ENCODE results near the gene CDC25C.

The CDC25C gene

DNA sequence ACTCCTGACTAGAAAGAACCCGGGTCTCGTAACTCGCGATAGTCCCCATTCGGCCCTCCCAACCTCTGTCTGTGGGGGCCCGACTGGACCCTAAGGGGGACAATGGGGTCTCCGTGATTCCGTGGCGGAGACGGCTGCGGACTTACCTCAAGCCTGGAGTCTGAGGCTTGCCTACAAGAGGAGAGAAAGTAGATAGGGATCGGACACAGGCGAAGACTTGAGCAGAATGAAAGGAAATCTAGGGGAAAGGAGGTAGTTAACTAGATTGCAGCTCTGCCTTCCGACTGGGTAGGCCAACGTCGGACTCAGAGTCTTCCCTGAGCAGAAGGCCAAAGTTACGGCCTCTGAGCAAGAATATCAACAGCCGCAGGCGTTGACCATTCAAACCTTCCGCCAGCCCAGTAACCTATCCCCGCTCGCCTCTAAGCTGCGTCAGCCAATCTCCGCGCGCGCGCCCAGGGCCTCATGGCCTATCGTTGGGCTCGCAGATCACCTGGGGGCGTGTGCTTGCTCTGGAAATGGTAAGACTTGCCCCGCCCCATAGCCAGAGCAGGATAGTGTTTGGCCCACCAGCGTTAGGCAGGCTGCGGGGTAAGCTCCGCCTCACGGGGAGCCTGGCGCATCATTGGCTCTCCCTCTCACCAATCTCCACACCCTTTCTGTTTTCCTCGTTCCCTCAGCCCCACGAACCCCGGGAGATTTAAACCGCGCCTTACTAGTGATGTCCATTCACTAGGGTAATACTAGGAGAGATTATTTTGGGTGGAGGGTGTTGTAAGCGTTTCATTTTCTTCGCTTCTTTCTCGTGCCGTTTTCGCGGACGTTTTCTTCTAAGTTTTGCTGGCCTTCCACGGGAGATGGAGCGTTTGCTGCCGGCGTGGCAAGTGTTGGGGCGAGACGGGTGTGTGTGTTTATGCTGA, at the start of gene CDC25C:
Gene CDC25C, minus strand, starts transcription at position 356 of the 920 bp plus-strand sequence. CDS start 624 bp downstream, outside the sequence.
- peak; percentile 99 for DNase-seq (ENCODE audit: low spot score)

DNA sequence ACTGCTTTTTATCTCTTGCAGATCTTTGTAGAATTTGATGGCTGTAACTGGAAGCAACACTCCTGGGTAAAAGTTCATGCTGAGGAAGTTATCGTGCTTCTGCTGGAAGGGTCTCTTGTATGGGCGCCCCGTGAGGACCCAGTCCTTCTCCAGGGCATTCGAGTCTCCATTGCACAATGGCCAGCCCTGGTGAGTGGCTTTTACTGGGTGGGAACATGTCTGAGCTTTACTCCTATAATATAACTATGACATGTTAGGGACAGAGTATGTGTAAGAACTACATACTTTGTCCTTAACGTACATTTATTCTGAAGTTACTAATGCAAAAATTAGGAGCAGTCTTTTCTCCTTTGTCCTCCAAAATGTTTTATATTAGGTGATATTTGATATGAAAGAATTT, 41.0 kb upstream of the CDC25C start:
- DNase-seq (ENCODE audit: low spot score), result no peak

- no peak for DNase-seq (ENCODE audit: low spot score)
Observed at GRCh38 chr5:138372225-138372624, 40.6 kb upstream of the CDC25C start.

DNA sequence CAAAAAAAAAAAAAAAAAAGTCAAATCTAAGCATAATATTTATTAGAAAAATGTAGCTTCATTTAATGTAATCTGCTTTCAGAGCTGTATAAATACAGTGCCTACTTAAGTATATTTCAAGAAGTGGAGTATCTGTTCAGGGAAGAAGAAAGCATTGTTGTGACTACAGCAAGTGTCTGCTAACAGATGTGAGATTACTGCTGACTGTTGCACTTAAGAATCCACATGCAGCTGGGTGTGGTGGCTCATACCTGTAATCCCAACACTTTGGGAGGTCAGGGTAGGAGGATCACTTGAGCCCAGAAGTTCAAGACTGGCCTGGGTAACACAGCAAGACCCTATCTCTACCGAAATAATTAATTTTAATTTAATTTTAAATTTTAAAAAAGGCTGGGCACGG, 39.9 kb upstream of the CDC25C start:
- no peak for DNase-seq (ENCODE audit: low spot score)

DNA sequence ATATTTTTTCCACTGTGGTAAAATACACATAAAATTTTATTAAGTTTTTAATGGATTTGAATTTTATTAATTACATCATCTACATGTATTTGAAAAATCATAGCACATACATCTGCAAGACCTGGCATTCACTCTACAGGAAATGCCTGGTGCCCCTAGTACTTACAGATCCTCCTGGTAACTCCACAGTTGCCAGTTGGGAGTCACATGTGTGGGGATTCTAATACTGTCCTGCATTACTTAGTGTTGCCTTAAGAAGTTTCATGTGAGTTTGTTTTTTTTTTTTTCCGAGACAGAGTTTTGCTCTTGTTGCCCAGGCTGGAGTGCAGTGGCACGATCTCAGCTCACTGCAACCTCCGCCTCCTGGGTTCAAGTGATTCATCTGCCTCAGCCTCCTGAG, 38.9 kb upstream of the CDC25C start:
- no peak for DNase-seq (ENCODE audit: low spot score)

GRCh38 chr5:138369706-138370105, 38.1 kb upstream of the CDC25C start:
- DNase-seq (ENCODE audit: low spot score), result no peak

DNA sequence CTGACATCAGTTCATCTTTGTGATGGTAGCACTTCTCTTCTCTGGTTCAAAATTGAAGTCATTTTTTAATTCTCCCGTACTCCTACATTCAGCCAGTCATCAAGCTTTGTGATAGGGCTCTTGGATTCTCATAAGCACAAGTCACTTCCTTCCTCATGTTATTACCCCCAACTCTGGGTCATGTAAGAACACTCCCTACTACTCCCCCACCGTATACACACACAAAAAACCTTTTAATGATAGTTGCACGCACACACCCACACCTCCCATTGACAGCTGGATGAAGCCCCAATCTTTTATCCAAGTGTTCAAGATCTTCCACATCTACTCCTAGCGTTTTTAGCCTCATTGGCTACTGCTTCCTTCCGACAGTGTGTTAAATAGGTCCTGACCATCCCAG, 37.7 kb upstream of the CDC25C start:
- no peak for DNase-seq (ENCODE audit: low spot score)

GRCh38 chr5:138366632-138367382, 35.2 kb upstream of the CDC25C start:
- DNase-seq (ENCODE audit: low spot score), result no peak

DNA sequence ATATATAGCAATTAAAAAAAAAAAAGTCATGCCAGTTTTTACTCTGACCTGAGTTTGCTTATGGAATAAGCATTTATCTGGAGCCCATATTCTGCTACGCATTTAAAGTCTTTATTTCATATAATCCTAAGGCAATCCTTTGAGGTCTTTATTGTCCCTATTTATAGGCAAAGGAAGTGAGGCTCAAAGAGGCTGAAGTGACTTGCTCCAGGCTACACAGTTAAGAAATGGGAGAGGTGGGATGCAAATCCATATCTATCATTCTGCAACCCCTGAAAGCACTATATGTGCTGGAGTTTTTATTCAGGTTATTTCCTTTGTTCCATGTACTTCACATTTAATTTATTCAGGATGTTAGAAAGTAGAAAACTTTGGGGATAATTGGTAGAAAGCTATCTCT, 33.0 kb upstream of the CDC25C start:
- DNase-seq (ENCODE audit: low spot score), result no peak

GRCh38 chr5:138360941-138361452, 29.4 kb upstream of the CDC25C start:
- no peak for DNase-seq (ENCODE audit: low spot score)

DNA sequence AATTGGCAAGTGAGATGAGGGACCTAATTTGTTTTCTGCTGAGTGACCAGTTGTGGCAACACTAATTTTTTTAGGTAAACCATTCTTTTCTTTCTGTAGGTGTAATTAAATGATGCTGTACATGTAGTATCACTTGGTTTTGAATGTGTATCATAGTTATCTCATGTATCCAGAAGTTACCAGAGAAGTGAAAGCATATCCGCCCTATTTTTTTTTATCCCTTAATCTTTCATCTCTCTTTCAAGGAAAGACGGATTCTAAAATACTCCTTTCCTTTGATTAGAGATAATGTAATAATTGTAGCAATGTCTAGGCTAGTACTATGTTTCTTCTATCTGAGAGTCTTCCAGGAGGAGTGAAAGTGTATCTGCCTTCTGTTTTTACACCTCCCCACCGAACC, 28.0 kb upstream of the CDC25C start:
- DNase-seq (ENCODE audit: low spot score), result no peak

DNA sequence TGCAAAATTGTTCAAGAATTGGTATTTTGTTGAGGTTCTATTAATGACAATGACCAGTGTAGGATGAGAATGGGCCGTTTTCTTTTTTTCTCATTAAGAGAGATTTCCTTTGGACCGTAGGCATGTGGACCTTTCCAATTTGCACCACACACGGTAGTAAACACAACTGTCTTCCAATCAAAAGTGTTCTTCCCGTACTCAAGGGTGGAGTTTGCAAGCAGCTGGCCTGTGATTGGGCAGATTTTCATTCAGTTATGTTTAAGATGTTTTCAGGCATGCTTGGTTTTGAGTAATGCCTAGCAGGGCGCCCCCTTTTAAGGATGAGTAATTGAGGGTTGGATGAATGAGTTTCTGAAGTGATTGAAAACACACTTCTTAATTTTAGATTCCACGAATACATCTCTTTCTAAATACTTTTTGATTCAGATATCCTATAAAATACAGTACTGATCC, 23.3 kb upstream of the CDC25C start:
- peak; percentile 90 for DNase-seq (ENCODE audit: low spot score)

DNA sequence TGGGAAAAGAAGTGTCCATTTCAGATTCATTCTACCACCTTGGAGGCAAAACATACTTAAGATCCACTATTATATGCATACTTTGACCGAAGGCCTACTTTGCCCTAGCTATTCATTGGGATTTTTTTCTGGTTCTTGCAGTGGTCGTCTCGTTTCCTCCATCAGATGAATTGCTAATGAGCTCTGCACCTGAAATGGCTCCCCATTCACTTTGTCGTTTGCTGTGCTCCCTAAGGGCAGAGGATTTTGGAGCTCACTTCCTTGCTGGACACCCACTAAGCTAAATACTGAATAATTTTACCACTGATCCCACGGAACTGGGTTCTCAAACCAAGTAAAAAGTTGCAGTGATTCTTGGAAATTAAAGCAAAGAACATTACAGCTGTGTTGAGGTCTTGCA, 22.8 kb upstream of the CDC25C start:
- DNase-seq (ENCODE audit: low spot score), result peak; percentile 26

DNA sequence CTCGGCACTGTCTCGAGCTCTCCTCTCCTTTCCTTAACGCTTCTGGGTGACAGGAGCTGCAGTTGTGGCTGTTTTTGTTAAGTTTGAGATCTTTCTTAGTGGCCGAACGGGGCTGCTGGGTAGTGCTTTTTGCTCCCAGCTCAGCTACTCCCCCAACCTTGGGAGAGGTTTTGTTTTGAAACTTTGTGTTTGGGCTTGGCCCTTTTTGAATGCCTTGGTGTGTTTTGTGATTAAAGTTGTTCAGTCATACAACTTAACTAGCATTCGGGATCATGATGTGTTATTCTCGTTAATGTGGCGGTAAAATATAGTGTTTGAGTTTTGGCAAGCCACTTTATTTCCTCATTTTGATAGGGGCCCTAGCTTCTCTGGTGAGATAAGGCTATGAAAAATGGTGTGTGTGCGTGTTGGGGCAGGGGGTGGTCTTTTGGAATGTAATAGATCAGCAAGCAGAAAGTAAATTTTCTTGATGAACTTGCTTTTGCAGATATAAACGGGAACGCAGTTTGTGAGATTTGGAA, 22.0 kb upstream of the CDC25C start:
- peak; percentile 81 for DNase-seq (ENCODE audit: low spot score)

GRCh38 chr5:138352722-138353559, 21.3 kb upstream of the CDC25C start:
- peak; percentile 72 for DNase-seq (ENCODE audit: low spot score)

DNA sequence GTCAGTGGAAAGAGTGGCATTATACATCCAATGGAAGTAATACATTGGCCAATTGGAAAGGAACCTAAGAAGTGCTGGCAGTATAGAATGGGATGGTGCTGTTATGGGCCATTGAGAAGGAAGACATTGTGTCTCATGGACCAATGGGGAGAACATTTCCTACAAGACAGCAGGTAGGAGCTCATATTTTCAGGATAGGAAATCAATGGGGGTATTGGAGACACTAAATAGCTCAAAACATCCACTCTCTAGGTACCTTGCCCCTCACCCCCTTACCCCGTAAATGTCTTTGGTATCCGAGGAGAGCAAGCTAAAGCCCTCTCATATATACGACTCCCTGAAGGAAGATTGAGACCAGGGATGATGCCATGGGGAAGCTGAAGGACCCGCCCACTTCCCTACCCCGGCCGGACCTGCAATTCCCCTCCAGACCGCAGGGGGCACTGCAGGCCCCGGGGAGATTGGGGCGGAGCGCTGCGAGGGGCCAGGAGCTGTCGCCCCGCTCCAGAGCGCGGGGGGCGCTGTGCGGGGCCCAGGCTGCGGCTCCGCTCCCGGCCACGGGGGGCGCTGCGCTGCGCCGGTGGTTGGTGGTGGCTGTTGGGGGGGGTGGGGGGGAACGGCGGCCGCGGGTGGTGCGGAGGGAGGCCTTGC, 20.6 kb upstream of the CDC25C start, which contains the start of gene KDM3B:
Gene KDM3B, plus strand, starts transcription at position 615 of the 651 bp plus-strand sequence. CDS start 111 bp downstream, outside the sequence.
- peak; percentile 92 for DNase-seq (ENCODE audit: low spot score)

DNA sequence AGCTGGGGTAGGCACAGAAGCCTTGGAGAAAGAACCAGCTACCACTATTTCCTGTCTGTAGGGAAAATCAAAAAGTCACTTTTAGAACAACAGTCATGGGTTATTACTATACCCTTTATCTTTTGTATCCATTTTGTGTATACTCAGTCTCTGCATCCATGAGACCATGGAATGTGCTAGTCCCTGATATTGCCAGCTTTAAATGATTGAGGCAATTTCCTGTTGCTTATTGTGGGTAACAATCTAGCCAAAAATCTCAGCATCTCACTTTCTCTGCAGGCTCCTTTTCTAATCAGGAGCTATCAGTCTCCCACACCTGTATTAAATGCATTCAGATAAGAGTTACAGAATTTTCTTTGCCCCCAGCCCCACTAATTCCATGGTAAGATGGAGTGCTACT, 19.9 kb upstream of the CDC25C start:
- DNase-seq (ENCODE audit: low spot score), result no peak

- DNase-seq (ENCODE audit: low spot score), result no peak
Observed at GRCh38 chr5:138351056-138351455, 19.5 kb upstream of the CDC25C start.

DNA sequence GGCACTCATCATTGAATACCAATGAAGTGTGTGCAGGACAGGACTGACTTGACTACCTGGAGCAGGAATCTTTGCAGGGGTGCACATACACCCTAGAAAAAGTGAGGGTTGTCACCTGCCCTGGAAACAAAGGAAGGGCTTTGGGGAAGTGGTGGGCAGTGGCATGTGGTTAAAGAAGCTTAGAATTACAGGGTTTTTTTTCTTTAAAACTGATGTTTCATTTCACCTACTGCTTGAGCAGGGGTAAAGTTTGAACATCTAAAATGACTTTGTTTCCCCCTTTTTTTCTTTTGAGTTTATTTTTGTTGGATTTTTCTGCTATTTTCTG, 18.9 kb upstream of the CDC25C start:
- no peak for DNase-seq (ENCODE audit: low spot score)

- DNase-seq (ENCODE audit: low spot score), result peak; percentile 26
Observed at GRCh38 chr5:138349852-138350562, 18.4 kb upstream of the CDC25C start.
